ENCODE data around the gene SLC12A1. TPM values are rescaled to one million over a fixed set of nuclear protein-coding genes. Genes with fewer than 3 reads are reported as not detected.

The SLC12A1 gene
- total RNA-seq, 2 donors from 2014 or later = 0.68 to 0.85 TPM

DNA sequence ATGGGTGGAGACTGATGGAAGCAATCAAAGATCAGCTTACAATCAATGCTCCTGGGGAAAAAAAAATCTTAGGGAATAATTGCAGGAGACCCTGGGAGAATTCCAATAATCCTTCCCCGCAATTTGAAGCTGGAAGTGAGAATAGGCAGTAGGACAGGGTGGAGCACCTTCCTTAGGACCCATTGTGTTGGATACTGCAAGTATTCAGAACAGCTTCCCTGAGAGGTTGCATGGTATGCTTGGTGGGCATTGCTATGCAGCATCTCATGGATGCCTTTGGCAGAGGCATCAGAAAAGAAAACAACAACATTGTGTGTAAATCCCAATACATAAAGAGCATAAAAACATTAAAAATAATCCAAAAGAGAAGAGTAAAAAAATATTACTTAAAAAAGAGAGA, 100.5 kb downstream of the SLC12A1 start:
- H3K9me3 ChIP-seq = no peaks in the 10 kb centered on the region
- no peak for ATAC-seq (ENCODE audit: insufficient number of reproducible peaks, low FRiP score, low read depth)
- no peak overlapping the region for H3K4me3 ChIP-seq
- no peaks in the 10 kb centered on the region for H3K36me3 ChIP-seq
- H3K27me3 ChIP-seq (replicated peaks; ENCODE audit: insufficient read depth) = no peaks in the 10 kb centered on the region
- H3K27ac ChIP-seq = no peak overlapping the region
- TF ChIP-seq, protein P1, sequence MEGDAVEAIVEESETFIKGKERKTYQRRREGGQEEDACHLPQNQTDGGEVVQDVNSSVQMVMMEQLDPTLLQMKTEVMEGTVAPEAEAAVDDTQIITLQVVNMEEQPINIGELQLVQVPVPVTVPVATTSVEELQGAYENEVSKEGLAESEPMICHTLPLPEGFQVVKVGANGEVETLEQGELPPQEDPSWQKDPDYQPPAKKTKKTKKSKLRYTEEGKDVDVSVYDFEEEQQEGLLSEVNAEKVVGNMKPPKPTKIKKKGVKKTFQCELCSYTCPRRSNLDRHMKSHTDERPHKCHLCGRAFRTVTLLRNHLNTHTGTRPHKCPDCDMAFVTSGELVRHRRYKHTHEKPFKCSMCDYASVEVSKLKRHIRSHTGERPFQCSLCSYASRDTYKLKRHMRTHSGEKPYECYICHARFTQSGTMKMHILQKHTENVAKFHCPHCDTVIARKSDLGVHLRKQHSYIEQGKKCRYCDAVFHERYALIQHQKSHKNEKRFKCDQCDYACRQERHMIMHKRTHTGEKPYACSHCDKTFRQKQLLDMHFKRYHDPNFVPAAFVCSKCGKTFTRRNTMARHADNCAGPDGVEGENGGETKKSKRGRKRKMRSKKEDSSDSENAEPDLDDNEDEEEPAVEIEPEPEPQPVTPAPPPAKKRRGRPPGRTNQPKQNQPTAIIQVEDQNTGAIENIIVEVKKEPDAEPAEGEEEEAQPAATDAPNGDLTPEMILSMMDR (IDR thresholded peaks at IDR 0.05) = no peak
- no peak for DNase-seq (ENCODE audit: low spot score)
- no peaks in the 10 kb centered on the region for H3K4me1 ChIP-seq (ENCODE audit: control insufficient read depth in 1 of 2, low read depth in 2 of 2)

DNA sequence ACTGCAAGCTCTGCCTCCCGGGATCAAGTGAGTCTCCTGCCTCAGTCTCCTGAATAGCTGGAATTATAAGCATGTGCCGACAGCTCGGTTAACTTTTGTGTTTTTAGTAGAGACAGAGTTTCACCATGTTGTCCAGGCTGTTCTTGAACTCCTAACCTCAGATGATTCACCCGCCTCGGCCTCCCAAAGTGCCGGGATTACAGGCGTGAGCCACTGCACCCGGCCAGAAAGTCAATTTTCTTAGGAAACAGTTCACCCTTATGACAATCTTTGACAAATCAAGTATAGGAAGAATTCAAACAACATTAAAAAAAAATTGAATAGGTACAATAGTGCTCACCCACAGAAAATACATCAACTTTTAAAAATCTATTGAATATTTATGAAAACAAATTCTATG, 101.5 kb downstream of the SLC12A1 start:
- H3K27me3 ChIP-seq (replicated peaks; ENCODE audit: insufficient read depth) = no peaks in the 10 kb centered on the region
- H3K4me3 ChIP-seq = no peak overlapping the region
- DNase-seq (ENCODE audit: low spot score) (no peak), ATAC-seq (ENCODE audit: insufficient number of reproducible peaks, low FRiP score, low read depth) (no peak)
- H3K9me3 ChIP-seq = no peaks in the 10 kb centered on the region
- TF ChIP-seq, protein P1 (IDR thresholded peaks at IDR 0.05) = no peak
- no peak overlapping the region for H3K27ac ChIP-seq
- H3K36me3 ChIP-seq = no peaks in the 10 kb centered on the region
- no peaks in the 10 kb centered on the region for H3K4me1 ChIP-seq (ENCODE audit: control insufficient read depth in 1 of 2, low read depth in 2 of 2)

DNA sequence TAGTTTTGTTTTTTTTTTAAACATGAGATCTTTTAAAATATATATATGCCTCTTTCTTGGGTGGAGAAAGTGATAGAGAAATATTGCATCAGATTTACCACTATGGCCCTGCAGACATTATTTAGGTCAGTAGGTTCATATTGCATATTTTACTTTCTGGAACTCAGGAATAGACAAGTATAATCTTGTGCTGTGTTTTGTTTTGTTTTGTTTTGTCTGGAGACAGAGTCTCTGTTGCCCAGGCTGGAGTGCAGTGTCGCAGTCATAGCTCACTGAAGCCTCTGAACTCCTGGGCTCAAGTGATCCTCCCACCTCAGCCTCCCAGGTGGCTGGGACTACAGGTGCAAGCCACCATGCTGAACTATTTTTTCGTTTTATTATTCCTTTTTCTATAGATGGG, 103.6 kb downstream of the SLC12A1 start:
- Histone ChIP-seq H3K4me1 (ENCODE audit: control insufficient read depth in 1 of 2, low read depth in 2 of 2) (no peaks in the 10 kb centered on the region), H3K27me3 (replicated peaks; ENCODE audit: insufficient read depth) (no peaks in the 10 kb centered on the region), H3K9me3 (no peaks in the 10 kb centered on the region), H3K4me3 (no peak overlapping the region), H3K36me3 (no peaks in the 10 kb centered on the region), H3K27ac (no peak overlapping the region)
- TF ChIP-seq, protein P1 (IDR thresholded peaks at IDR 0.05) = no peak
- DNase-seq (ENCODE audit: low spot score) = no peak
- ATAC-seq (ENCODE audit: insufficient number of reproducible peaks, low FRiP score, low read depth) = no peak

DNA sequence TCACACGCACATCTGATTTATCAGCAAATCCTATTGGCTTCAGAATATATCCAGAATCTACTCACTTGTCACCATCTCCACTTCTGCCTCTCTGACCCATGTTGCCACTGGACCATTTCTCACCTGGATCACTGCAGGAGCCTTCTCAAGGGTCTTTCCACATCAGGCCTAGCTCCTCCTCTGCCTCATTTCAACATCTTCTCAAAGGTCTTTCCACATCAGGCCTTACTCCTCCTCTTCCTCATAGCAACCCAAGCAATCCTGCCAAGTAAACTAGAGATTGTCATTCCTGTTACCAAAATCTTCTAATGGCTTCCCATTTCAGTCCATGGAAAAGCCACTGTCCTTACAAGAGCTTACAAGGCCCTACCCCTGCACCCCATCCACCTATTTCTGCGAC, 107.1 kb downstream of the SLC12A1 start:
- TF ChIP-seq, protein P1 (IDR thresholded peaks at IDR 0.05) = no peak
- Histone ChIP-seq H3K27ac (no peak overlapping the region), H3K27me3 (replicated peaks; ENCODE audit: insufficient read depth) (no peaks in the 10 kb centered on the region), H3K36me3 (no peaks in the 10 kb centered on the region), H3K9me3 (no peaks in the 10 kb centered on the region), H3K4me3 (no peak overlapping the region), H3K4me1 (ENCODE audit: control insufficient read depth in 1 of 2, low read depth in 2 of 2) (no peaks in the 10 kb centered on the region)
- ATAC-seq (ENCODE audit: insufficient number of reproducible peaks, low FRiP score, low read depth) (no peak), DNase-seq (ENCODE audit: low spot score) (no peak)

DNA sequence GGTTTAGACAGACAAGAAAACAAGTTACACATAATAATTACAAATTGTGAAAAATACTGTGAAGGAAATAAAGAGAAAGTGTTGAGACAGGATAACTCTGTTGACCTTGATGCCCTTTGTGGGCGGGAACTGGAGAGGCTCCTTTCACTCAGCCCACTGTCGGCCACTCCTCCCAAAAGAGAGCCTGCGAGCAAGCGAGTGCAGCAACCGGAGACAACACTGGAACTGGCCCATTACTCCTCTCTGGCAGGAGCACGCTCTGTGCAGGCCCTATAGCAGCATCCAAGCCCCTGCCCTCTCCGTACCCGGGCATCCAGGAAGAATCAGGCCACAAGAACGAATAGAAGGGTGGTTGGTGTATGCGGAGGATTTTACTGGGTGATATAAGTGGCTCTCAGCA, 108.9 kb downstream of the SLC12A1 start:
- Histone ChIP-seq H3K36me3 (no peaks in the 10 kb centered on the region), H3K4me1 (ENCODE audit: control insufficient read depth in 1 of 2, low read depth in 2 of 2) (no peaks in the 10 kb centered on the region), H3K27ac (no peak overlapping the region), H3K27me3 (replicated peaks; ENCODE audit: insufficient read depth) (no peaks in the 10 kb centered on the region), H3K9me3 (no peaks in the 10 kb centered on the region), H3K4me3 (no peak overlapping the region)
- ATAC-seq (ENCODE audit: insufficient number of reproducible peaks, low FRiP score, low read depth) = no peak
- no peak for DNase-seq (ENCODE audit: low spot score)
- TF ChIP-seq, protein P1 (IDR thresholded peaks at IDR 0.05) = no peak
